Measurements from ENCODE around the gene ATAD2B.

Gene ATAD2B

DNA sequence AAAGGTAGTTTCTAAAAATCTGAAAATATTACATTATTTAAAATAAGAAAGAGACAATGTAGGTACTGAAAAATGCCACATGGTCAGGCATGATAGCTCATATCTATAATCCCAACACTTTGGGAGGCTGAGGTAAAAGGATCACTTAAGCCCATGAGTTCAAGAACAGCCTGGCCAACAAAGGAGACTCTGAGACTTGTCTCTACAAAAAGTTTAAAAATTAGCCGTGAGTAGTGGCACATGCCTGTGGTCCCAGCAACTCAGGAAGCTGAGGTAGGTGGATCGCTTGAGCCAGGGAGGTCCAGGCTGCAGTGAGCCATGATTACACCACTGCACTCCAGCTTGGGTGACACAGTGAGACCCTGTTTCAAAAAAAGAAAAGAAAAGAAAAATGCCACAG lies 21.8 kb downstream of the ATAD2B start:
- no peak for DNase-seq

DNA sequence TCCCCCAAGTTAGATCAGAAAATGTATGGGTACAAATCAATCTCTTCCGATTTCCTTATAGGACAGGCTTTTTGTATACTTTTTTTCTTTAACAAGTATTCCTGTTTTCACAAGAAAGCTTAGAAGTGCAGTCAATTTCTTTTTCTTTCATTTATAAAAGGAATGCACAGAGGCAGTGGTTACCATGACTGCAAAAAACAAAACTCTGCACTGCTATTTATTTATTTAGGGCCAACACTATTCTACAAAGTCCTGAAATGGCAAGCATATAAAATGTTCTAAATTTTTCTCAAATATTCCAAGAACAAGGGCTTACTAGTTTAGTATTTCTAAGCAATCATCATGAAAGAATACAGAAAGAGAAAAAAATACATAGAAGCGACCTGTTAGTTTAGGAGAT lies 22.2 kb downstream of the ATAD2B start:
- no peak for DNase-seq

DNA sequence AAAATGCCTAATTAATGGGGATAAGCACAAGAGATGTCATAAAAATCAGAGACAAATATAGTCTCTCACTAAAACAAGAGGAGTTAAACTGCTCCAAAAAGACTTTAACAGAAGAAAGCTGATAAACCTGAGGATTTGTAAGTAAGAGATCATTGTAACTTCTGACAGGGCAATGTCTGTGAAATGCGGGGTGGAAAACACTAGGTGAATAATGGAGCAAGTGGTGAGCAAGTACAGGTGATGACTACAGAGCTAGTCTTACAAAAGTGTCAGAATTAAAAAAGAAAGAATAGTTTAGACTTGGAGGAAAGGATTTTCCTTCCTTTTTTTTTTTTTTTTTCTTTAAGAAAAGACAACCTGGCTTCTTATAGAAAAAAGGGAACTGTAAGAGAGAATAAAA lies 22.7 kb downstream of the ATAD2B start:
- no peak for DNase-seq

- no peak for DNase-seq
Measured at GRCh38 chr2:23903034-23903433, 23.9 kb downstream of the ATAD2B start.

- no peak for DNase-seq
Measured at GRCh38 chr2:23901966-23902846, 24.7 kb downstream of the ATAD2B start.

GRCh38 chr2:23900541-23901322 lies 26.2 kb downstream of the ATAD2B start:
- DNase-seq: no peak

- DNase-seq: no peak
Measured at GRCh38 chr2:23900133-23900532, 26.8 kb downstream of the ATAD2B start.

DNA sequence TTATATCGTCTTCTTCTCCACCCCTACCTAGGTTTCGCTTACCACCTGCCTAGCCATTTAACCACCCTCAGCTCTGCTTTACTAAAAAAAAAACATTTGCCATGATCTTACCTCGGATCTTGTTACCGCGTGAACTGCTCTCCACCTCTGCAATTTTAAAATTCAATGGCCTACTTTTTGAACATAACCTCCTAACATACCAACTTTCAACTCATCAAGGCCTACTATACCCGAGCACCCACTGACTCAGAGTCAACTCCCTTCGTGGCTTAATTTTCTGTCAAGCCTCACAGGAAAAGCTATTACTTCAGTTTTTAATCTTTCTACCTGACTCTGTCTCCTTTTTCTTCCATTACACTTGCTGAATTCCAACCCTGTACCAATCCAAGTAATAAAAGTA lies 55.7 kb downstream of the ATAD2B start:
- DNase-seq: no peak

- DNase-seq: no peak
Measured at GRCh38 chr2:23867449-23867848, 59.5 kb downstream of the ATAD2B start.

DNA sequence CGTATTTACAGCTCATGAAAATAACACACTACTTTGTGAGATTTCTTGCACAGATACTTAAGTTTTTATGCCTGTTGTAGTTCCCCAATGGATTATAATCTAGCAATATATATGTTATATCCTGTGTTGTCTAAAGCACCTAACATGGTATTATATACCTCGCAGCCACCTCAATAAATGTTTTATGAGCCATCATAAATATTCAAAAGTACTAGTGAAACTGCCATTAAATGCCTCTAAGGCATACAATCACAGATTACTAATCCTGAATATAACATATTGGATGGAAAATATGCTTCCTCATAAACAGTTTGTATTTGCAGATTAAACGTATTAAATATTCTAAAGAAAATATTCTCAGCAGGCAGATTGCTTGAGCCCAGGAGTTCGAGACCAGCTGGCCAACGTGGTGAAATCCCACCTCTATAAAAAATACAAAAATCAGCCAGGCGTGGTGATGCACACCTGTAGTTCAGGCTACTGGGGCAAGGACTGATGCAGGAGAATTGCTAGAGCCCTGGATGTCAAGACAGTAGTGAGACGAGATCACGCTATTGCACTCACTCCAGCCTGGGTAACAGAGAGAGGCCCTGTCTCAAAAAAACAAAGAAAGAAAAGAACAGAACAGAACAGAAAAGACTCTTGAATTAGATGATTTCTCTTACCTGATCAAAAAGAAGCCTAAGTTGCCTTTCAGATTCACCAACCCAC lies 64.1 kb downstream of the ATAD2B start:
- DNase-seq: no peak

DNA sequence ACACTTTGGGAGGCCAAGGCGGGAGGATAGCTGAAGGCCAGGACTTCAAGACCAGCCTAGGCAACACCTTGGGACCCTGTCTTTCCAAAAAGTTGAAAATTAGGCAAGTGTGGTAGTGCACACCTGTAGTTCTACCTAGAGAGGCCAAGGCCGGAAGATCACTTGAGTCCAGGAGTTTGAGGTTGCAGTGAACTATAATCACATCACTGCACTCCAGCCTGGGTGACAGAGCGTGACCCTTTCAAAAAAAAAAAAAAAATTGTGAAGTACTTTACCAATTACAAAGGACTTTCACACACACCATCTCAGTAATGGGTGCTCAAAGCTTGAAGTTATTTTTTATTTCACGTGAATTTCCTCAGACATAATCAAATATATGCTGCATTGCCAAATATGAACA lies 65.0 kb downstream of the ATAD2B start:
- no peak for DNase-seq

GRCh38 chr2:23859983-23860382 lies 66.9 kb downstream of the ATAD2B start:
- DNase-seq: no peak

DNA sequence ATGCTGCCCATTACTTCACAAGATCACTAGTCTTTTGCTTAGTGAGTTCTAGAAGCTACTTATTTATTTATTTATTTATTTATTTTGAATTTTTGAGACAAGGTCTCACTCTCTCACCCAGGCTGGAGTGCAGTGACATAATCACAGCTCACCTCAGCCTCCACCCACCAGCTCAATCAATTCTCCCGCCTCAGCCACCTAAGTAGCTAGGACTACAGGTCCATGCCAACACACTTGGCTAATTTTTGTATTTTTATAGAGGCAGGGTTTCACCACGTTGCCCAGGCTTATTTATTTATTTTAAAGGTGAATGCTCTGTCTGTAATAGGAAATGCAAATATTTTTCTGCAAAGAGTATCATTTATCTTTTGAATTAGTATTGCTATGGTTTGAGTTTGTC lies 67.7 kb downstream of the ATAD2B start:
- DNase-seq: no peak

DNA sequence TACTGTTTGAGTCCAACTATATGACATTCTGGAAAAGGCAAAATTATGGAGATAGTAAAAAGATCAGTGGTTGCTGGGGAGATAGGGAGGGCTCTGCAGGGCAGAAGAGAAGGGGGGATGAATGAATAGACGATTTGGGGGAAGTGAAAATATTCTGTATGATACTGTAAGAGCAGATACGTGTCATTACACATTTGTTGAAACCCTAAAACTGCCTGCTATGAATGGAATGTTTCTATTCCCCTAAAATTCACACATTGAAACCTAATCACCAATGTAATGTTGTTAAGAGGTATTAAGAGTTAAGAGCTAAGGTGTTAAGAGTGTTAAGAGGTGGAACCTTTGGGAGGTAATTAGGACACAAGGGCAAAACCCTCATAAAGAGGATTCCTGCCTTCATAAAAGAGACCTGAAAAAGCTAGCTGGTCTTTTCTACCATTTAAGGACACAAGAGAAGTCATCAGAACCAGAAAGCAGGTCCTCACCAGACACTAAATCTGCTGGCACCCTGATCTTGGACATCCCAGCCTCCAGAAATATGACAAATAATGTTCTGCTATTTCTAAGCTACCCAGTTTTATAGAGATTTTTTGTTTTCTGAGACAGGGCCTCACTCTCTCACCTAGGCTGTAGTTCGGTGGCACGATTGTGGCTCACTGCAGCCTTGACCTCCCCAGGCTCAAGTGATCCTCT lies 76.2 kb downstream of the ATAD2B start:
- no peak for DNase-seq

DNA sequence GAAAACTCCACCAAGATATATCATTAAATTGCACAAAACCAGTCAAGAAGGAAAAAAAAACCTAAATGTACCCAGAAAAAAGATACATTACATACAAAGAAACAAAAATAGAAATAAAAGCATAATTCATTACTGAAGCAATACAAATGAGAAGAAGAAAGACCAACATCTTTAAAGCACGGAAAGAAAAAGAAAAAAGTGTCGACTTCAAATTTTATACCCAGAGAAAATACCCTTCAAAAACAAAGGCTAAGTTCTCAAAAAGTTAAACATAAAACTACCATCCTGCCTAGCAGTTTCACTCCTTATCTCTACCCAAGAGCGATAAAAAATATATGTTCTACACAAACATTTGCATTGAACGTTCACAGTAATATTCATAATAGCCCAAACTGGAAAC lies 82.0 kb downstream of the ATAD2B start:
- DNase-seq: no peak

DNA sequence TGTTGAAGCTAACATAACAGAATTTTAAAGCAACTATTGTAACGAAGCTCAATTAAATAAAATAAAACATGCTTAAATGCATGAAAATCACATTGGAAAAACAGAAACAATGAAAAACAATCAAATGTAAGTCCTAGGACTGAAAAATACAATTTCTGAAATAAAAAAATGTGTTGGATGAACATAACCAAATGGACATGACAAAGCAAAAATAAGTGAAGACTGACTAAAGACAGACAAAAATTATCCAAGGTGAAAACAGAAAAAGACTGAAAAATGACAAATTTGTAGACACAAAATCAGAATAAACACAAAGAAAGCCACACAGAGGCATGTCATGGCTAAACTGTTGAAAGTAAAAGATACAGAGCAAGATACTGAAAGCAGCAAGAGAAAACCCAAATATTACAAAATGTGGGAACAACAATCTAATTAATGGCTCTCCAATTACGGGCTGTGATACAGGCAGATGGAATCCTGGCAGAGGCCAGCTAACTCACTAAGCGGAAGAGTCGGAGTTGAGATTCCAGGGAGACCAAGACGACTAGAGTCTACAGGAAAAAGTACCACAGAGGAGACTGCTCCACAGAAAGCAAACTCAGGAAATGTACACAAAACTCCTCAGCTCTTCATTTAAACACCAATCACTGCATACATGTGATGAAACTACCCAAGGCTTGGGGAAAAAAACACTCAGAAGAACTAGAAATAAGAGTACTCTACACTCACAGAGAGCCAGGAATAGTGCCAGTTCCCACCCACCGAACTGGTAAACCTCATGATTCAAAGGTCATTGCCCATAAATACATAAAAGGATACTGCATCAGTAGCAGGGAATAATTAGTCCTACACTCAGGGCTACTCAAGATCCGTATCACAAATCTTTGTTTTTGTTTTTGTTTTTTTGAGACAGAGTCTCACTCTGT lies 83.6 kb downstream of the ATAD2B start:
- DNase-seq: no peak

- DNase-seq: no peak
Measured at GRCh38 chr2:23839919-23840578, 86.9 kb downstream of the ATAD2B start.

- DNase-seq: no peak
Measured at GRCh38 chr2:23838996-23839395, 87.9 kb downstream of the ATAD2B start.

- no peak for DNase-seq
Measured at GRCh38 chr2:23838581-23838980, 88.3 kb downstream of the ATAD2B start.

DNA sequence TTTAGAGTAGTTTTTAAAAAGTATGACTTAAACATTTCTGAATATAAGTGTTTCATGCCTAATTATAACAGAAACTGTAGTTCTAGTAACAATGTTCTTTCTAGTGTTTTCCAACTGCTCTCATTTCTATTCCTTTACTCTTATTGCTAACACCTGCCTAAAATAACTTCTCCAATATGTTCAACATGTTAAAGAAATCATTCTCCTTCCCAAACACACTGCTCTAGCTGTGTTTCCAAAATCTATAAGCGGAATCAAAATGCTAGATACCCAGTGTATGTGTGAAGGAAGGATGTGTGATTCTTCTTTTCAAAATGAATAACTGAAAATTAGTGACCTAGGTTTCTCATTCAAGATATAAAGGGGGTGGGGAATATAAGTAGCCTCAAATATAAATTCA lies 89.1 kb downstream of the ATAD2B start:
- no peak for DNase-seq

DNA sequence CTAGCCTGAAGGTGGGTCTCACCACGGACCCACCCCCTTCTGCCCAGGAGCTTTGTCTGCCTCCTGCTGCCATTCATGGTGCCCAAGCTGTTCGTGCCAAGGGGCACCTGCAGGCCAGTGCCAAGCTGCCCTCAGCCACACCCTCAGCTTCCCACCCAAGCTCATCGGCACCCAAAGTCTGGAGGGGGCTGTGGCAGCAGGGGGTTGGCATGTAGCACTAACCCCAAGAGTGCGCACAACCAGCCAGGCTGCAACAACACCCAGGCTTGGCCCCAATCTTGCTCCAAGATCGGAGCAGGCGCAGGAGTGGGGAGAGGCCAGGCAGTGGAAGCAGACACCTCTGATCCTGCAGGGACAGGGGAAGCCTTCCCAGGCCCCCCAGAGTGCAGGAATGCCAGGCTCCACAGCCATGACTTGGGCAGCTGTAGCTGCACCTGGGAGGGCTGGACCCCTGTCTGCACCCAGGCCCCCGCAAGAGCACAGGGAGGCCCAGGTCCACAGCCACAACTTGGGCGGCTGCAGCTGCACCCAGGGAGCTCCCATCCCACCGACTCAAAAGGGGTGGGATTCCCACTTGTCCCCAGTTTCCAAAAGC lies 89.9 kb downstream of the ATAD2B start:
- DNase-seq: no peak
